Mucosa of descending colon (tissue), 3 donors: Measurements from ENCODE around the gene SZT2. TPM values are rescaled to one million over a fixed set of nuclear protein-coding genes. Genes with fewer than 3 reads are reported as not detected.
"Not testable (repeated sequence)": the region's sequence is repeated elsewhere in the genome, so short reads cannot be mapped to it uniquely, and the experiment has no call there.

ENCODE experiments used
- ATAC-seq: fragments of 200-7000 bp; cut with Tn5 transposase; one replicate; pipeline ENCODE4 v1.9.1; 2020; ENCODE audit warnings: mild to moderate bottlenecking, moderate library complexity
- DNase-seq, 3 donors: peaks; one replicate each; pipeline ENCODE4 v3.0.0-alpha.2; 2020
- H3K36me3 ChIP-seq: fragments of 200-600 bp; one replicate; pipeline ENCODE4 v1.8.0; 2021; ENCODE audit warnings: low read depth, mild to moderate bottlenecking
- H3K4me1 ChIP-seq: fragments of 200-600 bp; one replicate; pipeline ENCODE4 v1.8.0; 2021; ENCODE audit warnings: low read depth, mild to moderate bottlenecking
- H3K4me3 ChIP-seq: fragments of 200-600 bp; one replicate; pipeline ENCODE4 v1.8.0; 2021; ENCODE audit warnings: mild to moderate bottlenecking
- H3K9me3 ChIP-seq: fragments of 200-600 bp; one replicate; pipeline ENCODE4 v1.8.0; 2021; ENCODE audit warnings: mild to moderate bottlenecking
- intact Hi-C, 2 donors: fragments of 100-400 bp; cut with DNase I in 1 of 2; cut with micrococcal nuclease in 1 of 2; formaldehyde crosslinking; loops; one replicate each; pipeline versions ENCODE4 v1.11.0 to v1.11.1; 2022; cut with DNase I, micrococcal nuclease
- total RNA-seq, 3 donors: library from RNA; stranded (reverse); fragmentation: NEBNext Ultra II Directional in 2 of 3; extraction: Animal tissue kit (Norgen Biotek cat#: 25700) in 2 of 3; gene quantifications; one replicate each; pipeline versions ENCODE4 v1.2.1 to v1.2.4, GENCODE V29; 2021 to 2023
- TF ChIP-seq, protein P1 (sequence below): fragments of 200-600 bp; IDR thresholded peaks from one replicate; pipeline ENCODE4 v1.8.0; 2022; ENCODE audit warnings: antibody characterized with exemption, mild to moderate bottlenecking
- donor health status: DM: no; HTN: no; CAD: no; lungs with moderate emphysema.
- donor health status: DM: no; HTN: no; CAD: no.
- donor health status: DM: no; HTN: yes; CAD: no.

SZT2 gene
- total RNA-seq, 3 donors from 2014 or later, result 61.7 to 93.6 (median 75.4) TPM

DNA sequence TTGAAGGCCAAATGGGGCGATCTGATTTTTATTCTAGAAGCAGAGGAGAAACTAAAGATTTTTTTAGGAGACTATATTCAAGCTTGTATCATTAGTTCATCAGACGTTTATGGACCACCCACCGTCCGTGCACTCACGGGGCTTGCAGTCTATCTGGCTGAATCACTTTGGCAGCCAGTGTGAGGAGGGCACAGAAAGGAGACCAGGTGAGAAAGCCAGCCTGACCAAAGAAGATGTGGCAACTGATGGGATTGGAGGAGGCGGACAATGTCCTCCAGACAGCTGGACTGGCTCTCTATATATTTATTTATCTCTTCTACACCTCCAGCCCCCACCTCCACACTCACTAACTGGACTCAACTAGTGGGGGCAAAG, 21.1 kb upstream of the SZT2 start:
- DNase-seq, result peak in 2 of 3 donors; percentile 33 to 39
- intact Hi-C loops, result no loop called here
- Histone ChIP-seq H3K4me3 (peak overlapping the region; percentile 50), H3K4me1 (peaks cover 34% of the 10 kb centered on the region), H3K36me3 (no peaks in the 10 kb centered on the region), H3K9me3 (no peaks in the 10 kb centered on the region)
- TF ChIP-seq, protein P1, sequence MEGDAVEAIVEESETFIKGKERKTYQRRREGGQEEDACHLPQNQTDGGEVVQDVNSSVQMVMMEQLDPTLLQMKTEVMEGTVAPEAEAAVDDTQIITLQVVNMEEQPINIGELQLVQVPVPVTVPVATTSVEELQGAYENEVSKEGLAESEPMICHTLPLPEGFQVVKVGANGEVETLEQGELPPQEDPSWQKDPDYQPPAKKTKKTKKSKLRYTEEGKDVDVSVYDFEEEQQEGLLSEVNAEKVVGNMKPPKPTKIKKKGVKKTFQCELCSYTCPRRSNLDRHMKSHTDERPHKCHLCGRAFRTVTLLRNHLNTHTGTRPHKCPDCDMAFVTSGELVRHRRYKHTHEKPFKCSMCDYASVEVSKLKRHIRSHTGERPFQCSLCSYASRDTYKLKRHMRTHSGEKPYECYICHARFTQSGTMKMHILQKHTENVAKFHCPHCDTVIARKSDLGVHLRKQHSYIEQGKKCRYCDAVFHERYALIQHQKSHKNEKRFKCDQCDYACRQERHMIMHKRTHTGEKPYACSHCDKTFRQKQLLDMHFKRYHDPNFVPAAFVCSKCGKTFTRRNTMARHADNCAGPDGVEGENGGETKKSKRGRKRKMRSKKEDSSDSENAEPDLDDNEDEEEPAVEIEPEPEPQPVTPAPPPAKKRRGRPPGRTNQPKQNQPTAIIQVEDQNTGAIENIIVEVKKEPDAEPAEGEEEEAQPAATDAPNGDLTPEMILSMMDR, result no peak
- no peak for ATAC-seq

DNA sequence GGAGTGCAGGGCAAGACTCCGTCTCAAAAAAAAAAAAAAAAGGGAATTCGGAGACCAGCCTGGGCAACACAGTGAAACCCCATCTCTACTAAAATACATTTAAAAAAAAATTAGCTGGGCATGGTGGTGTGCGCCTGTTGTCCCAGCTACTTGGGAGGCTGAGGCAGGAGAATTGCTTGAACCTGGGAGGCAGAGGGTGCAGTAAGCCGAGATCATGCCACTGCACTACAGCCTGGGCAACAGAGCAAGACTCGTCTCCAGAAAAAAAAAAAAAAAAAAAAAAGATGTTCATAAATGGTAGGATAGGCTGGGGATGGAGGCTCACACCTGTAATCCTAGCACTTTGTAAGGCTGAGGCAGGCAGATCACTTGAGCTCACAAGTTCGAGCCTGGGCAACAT, 19.9 kb upstream of the SZT2 start:
- intact Hi-C loops, H3K4me3 ChIP-seq, DNase-seq, H3K9me3 ChIP-seq, H3K36me3 ChIP-seq, ATAC-seq: not testable (repeated sequence)
- H3K4me1 ChIP-seq, result peaks cover 28% of the 10 kb centered on the region

DNA sequence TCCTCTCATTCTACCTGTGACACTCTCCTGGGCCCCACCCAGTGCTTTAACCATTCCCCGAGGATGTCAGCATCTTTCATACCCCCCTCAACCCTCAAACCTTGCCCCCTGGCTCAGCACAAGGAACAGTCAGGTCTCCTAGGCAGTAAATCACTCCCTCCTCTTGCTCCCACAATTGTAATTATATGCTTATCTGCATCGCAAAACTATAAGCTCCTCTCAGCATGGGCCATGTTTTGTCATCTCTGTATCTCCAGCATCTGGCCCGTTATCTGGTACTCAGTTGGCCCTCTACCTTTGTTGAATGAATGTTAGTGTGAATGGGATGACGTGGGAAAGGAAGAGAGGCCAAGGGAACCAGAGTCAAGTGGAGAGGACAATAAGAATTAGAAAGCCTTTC, 19.1 kb upstream of the SZT2 start:
- DNase-seq, result no peak
- no peak for ATAC-seq
- intact Hi-C loops, result no loop called here
- H3K9me3 ChIP-seq, result no peaks in the 10 kb centered on the region
- peaks cover 25% of the 10 kb centered on the region for H3K4me1 ChIP-seq
- TF ChIP-seq, protein P1, result no peak
- no peak overlapping the region for H3K4me3 ChIP-seq
- H3K36me3 ChIP-seq, result no peaks in the 10 kb centered on the region

DNA sequence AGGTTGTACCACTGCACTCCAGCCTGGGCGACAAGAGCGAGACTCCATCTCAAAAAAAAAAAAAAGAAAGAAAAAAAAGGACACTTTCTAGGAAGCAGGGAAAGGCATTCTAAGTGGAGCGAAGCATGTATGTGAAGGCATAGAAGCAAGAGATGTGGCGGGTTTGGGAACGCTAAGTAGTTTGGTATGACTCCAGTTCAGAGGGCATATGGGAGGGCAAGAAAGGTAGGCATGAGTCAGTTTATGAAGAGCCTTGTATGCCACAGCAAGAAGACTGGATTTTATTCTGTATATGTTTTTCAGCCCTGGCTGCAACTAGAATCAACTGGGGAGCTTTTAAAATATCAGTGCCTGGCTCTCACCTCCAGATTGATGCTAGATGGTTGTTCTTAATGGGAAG, 17.5 kb upstream of the SZT2 start:
- H3K4me3 ChIP-seq, result no peak overlapping the region
- H3K4me1 ChIP-seq, result peaks cover 10% of the 10 kb centered on the region
- TF ChIP-seq, protein P1, result no peak
- H3K36me3 ChIP-seq, result no peaks in the 10 kb centered on the region
- DNase-seq (no peak), ATAC-seq (no peak)
- H3K9me3 ChIP-seq, result no peaks in the 10 kb centered on the region
- intact Hi-C loops, result no loop called here

DNA sequence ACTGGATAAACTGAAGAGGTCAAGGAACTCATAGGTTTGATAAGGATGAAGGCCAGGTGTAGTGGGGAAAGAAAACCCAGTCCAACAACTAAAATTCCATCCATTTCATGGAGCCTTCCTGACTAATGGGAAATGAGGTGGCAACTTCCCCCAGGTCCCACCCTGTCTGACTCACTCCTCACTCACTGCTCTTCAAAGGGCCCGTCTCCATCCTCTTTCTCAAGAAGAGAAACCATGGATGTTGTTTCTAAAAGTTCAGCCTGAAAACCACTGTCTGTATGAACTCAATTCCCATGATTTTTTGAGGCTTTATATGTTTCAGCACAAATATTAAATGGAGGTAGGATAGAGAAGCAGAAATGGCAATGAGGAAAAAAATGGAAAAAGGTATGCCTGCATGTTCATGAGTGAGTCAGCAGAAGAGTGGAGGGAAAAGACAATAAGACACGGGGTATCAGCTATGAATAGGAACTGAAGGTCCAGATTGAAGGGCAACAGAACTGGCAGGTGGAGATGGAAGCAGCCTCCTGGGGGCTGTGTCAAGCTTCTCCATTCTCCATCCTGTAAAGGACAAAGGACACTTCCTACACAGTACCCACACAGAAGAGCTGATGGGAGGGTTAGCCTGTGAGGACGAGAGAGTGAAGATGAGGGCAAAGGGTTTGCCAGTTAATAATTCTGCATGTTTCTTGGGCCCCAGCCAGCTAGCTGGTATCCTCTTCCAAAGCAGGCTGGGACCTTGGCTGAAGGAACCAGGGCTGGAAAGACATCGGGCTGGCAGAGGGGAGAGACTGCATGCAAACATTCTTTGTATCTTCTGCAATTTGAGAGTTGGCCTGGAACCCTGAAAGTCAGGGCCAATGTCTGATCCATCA, 16.4 kb upstream of the SZT2 start:
- Histone ChIP-seq H3K4me3 (no peak overlapping the region), H3K36me3 (no peaks in the 10 kb centered on the region), H3K4me1 (peaks cover 10% of the 10 kb centered on the region), H3K9me3 (no peaks in the 10 kb centered on the region)
- TF ChIP-seq, protein P1, result no peak
- ATAC-seq (peak; percentile 9), DNase-seq (no peak)
- intact Hi-C loops, result no loop called here

DNA sequence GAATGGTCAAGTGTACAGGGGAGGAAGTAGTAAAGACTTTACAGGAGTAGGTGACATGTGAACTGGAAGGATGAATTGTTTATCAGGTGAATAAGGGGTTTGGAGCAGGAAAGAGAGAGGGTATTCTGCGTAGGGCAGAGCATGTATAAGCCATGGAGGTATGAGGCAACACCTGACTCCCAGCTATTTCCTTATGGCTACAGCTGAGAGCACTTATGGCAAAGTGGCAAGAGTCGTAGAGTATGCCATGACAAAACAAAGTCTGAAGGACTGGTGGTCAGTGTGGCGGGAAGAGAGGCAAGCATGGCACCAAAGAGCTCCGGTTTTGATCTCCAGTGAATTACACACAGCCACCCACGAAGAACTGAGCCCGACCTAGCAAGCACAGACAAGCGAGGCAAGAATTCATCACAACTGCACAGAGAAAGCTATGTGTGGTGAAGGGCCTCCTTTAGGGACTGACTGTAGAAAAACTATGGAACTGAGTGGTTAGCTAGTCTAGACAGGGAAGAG, 12.9 kb upstream of the SZT2 start:
- DNase-seq, result no peak
- Histone ChIP-seq H3K36me3 (no peaks in the 10 kb centered on the region), H3K4me3 (no peak overlapping the region), H3K4me1 (no peaks in the 10 kb centered on the region), H3K9me3 (no peaks in the 10 kb centered on the region)
- TF ChIP-seq, protein P1, result no peak
- ATAC-seq, result peak; percentile 42
- intact Hi-C loops, result no loop called here
